ENCODE measurements around the gene IQGAP2. TPM values are rescaled to one million over a fixed set of nuclear protein-coding genes. Genes with fewer than 3 reads are reported as not detected.

The IQGAP2 gene
- total and polyA plus RNA-seq, 3 donors from 2014 or later: 33.5 to 78.6 (median 60.2) TPM

DNA sequence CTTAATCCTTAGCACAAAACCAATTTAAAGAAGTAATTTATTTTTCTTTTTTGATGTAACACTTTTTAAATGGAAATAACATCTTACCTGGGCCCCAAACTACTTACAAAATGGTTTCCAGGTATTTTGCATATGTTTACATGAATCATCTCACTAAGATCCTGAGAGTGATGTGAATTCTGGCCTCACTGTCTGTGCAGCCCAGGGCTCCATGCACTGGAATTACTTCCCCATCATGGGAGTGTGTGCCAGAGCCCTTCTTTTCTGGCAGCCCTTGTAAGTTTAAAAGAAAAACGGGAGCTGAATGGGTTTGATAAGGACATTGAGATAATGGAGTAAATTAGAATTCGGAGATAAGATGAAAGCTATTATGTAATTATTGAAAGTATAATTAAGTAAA lies 300.6 kb downstream of the IQGAP2 start:
- Histone ChIP-seq H3K27me3 (no peaks in the 10 kb centered on the region), H3K4me3 (no peak overlapping the region), H3K9me3 (no peaks in the 10 kb centered on the region), H3K27ac (no peak overlapping the region), H3K36me3 (ENCODE audit: low read depth, missing control alignments) (no peaks in the 10 kb centered on the region), H3K4me1 (no peaks in the 10 kb centered on the region)
- intact Hi-C loops (cut with DNase I; ENCODE audit: low total_unique reads): no loop called here
- WGBS, 2 donors: 55 to 65% methylated on average over 2 of the region's 2 CpGs
- DNase-seq: no peak
- TF ChIP-seq, protein P1, sequence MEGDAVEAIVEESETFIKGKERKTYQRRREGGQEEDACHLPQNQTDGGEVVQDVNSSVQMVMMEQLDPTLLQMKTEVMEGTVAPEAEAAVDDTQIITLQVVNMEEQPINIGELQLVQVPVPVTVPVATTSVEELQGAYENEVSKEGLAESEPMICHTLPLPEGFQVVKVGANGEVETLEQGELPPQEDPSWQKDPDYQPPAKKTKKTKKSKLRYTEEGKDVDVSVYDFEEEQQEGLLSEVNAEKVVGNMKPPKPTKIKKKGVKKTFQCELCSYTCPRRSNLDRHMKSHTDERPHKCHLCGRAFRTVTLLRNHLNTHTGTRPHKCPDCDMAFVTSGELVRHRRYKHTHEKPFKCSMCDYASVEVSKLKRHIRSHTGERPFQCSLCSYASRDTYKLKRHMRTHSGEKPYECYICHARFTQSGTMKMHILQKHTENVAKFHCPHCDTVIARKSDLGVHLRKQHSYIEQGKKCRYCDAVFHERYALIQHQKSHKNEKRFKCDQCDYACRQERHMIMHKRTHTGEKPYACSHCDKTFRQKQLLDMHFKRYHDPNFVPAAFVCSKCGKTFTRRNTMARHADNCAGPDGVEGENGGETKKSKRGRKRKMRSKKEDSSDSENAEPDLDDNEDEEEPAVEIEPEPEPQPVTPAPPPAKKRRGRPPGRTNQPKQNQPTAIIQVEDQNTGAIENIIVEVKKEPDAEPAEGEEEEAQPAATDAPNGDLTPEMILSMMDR (IDR thresholded peaks at IDR 0.05): no peak
- TF ChIP-seq POLR2A (IDR thresholded peaks at IDR 0.05): no peak

DNA sequence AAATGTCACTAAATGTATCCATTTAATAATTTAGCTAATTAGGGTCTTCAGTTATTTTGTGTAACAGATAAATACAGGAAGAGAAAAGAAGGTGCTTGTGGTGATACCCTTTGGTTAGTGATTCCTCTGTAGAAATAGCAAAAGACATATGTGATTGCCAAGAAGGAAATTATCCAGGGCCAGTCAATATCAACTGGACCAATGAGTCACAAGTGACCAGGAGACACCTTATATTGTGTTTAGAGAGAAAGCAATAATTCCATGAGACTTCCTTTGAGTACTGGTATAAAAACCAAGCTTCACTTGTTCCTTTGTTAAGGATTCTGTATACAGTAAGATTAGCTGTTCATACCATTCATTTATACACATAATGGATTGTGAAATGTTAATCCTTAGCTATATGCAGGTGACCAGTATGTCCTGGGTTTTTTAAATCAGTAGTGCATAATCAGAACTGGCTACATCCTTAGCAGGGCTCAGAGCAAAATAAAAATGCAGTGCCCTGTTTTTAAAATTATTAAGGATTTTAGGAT lies 301.1 kb downstream of the IQGAP2 start:
- Histone ChIP-seq H3K9me3 (no peaks in the 10 kb centered on the region), H3K4me1 (no peaks in the 10 kb centered on the region), H3K4me3 (no peak overlapping the region), H3K36me3 (ENCODE audit: low read depth, missing control alignments) (no peaks in the 10 kb centered on the region), H3K27me3 (no peaks in the 10 kb centered on the region), H3K27ac (no peak overlapping the region)
- TF ChIP-seq POLR2A (IDR thresholded peaks at IDR 0.05): no peak
- TF ChIP-seq, protein P1 (IDR thresholded peaks at IDR 0.05): no peak
- no peak for DNase-seq
- intact Hi-C loops (cut with DNase I; ENCODE audit: low total_unique reads): no loop called here

DNA sequence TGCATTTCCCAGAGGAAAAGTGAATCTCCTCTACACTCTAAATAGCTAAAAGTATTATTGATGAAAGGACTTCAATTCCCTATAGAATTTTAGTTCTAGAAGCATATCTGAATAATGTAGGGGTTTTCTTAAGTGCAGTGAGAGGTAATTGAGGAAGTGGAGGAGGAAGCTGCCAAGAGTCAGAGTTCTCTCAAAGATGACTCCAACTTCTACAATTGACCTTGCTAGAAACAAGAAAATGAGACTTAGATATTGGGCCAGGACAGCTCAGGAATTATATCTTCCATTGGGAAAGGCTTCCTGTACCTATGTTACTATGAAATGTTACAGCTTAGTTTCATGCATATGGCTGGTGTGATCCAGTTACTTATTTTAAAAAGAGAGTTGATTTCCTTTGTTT lies 302.5 kb downstream of the IQGAP2 start:
- Histone ChIP-seq H3K27me3 (no peaks in the 10 kb centered on the region), H3K4me3 (no peak overlapping the region), H3K4me1 (no peaks in the 10 kb centered on the region), H3K36me3 (ENCODE audit: low read depth, missing control alignments) (no peaks in the 10 kb centered on the region), H3K27ac (no peak overlapping the region), H3K9me3 (no peaks in the 10 kb centered on the region)
- no peak for TF ChIP-seq POLR2A (IDR thresholded peaks at IDR 0.05)
- TF ChIP-seq, protein P1 (IDR thresholded peaks at IDR 0.05): no peak
- DNase-seq: no peak
- intact Hi-C loops (cut with DNase I; ENCODE audit: low total_unique reads): no loop called here

DNA sequence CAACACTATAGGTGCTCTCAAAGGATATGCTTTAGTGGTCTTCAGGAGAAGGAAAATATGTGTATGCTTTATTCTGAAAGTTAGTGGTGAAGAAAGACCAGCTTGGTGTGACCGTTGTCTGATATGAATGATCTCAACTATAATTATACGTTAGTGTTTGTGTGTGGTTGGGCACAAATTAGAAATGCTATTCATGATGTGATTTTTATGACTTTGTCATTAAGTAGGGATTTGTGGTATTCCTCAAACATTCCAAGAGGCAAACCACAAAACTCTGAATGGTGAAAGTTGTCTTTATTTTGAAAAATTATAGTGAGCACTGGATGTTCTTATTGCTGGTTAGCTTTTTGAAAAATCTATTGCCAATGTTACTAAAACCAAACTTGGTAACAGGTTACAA lies 306.7 kb downstream of the IQGAP2 start:
- no peak overlapping the region for H3K27ac ChIP-seq
- DNase-seq: no peak
- intact Hi-C loops (cut with DNase I; ENCODE audit: low total_unique reads): no loop called here

DNA sequence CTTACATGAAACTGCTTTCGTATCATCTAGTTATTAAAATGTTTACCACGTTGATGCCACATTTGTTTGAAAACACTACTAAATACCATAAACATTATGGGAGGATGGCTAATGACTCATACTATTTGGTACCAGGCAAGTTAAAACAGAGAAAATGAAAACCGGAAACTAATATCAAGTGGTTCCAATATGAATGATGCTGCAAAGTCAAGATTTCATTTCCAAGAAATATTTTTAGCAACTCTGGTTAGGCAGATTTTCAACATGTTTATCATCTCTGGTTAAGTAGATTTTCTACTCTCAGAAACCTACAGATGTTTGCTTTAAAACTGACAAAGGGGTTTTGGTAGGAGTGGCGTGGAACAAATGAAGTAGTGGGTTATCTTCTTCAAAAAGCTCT lies 307.9 kb downstream of the IQGAP2 start:
- intact Hi-C loops (cut with DNase I; ENCODE audit: low total_unique reads): no loop called here
- Histone ChIP-seq H3K9me3 (no peaks in the 10 kb centered on the region), H3K27ac (no peak overlapping the region), H3K4me1 (no peaks in the 10 kb centered on the region), H3K36me3 (ENCODE audit: low read depth, missing control alignments) (no peaks in the 10 kb centered on the region), H3K4me3 (no peak overlapping the region), H3K27me3 (no peaks in the 10 kb centered on the region)
- WGBS, 2 donors: 72 to 87% methylated on average over 4 of the region's 4 CpGs
- TF ChIP-seq, protein P1 (IDR thresholded peaks at IDR 0.05): no peak
- TF ChIP-seq POLR2A (IDR thresholded peaks at IDR 0.05): no peak
- no peak for DNase-seq

More for the DNA sequence above, 306.7 kb downstream of the IQGAP2 start:
- H3K4me3 ChIP-seq: no peak overlapping the region
- H3K36me3 ChIP-seq (ENCODE audit: low read depth, missing control alignments): no peaks in the 10 kb centered on the region
- no peak for TF ChIP-seq POLR2A (IDR thresholded peaks at IDR 0.05)
- TF ChIP-seq, protein P1 (IDR thresholded peaks at IDR 0.05): no peak
- H3K9me3 ChIP-seq: no peaks in the 10 kb centered on the region
- H3K27me3 ChIP-seq: no peaks in the 10 kb centered on the region
- 72 to 91% methylated on average over 2 of the region's 2 CpGs for WGBS, 2 donors
- H3K4me1 ChIP-seq: no peaks in the 10 kb centered on the region

Measured in testis (tissue), 3 donors.